H4 (cell line): ENCODE results near the gene CFL2. TPM values are rescaled to one million over a fixed set of nuclear protein-coding genes. Genes with fewer than 3 reads are reported as not detected.

Experiments
- DNase-seq: peaks from one replicate; pipeline ENCODE4 v3.0.0-alpha.2; 2015; ENCODE audit warnings: low spot score
- total RNA-seq: library from RNA; depleted of rRNA; stranded (reverse); fragments of >200 nt; shearing (Covaris generic); gene quantifications from 2 replicates; pipeline ENCODE4 v1.2.3, GENCODE V29; 2014; rRNA removed

CFL2 gene
- total RNA-seq, 1 experiment from 2014 or later, result 97.7 TPM

DNA sequence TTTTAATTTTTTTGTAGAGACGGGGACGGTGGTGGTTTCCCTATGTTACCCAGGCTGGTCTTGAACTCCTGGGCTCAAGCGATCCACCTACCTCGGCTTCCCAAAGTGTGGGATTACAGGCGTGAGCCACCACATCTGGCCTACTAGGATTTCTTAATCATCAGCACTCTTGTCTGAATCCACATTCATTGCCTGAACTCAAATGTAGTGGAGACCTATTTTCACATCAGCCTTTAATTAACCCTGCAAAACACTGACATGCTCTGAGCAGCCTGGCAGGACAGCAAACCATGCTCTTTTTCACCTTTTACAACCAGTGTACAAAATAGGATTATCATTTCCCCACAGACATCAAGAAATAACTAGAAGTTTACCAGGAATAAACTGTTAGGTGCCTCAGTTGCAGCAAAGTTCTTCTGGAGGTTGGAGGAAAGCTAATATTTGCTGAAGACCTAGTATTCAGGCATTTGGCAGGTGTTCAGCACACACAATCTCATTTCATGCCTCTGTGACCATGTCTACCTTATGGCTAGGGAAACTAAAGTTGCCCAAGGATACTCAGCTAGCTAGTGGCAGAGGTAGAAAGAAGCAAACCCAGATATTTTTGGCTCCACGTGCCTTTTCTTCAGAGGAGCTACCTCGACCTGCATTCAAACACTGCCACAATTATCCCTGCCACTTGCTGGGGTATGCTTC lies 37.7 kb downstream of the CFL2 start:
- no peak for DNase-seq

GRCh38 chr14:34673702-34674101 lies 40.7 kb downstream of the CFL2 start:
- DNase-seq, result no peak

DNA sequence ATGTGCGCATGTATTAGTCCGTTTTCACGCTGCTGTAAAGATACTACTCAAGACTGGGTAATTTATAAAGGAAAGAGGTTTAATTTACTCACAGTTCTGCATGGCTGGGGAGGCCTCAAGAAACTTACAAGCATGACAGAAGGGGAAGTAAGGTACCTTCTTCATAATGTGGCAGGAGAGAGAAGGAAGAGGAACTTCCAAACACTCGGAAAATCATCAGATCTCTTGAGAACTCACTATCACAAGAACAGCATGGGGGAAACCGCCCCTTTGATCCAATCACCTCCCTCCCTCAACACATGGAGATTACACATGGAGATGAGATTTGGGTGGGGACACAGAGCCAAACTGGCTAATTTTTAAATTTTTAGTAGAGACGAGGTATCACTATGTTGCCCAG lies 42.7 kb downstream of the CFL2 start:
- no peak for DNase-seq

DNA sequence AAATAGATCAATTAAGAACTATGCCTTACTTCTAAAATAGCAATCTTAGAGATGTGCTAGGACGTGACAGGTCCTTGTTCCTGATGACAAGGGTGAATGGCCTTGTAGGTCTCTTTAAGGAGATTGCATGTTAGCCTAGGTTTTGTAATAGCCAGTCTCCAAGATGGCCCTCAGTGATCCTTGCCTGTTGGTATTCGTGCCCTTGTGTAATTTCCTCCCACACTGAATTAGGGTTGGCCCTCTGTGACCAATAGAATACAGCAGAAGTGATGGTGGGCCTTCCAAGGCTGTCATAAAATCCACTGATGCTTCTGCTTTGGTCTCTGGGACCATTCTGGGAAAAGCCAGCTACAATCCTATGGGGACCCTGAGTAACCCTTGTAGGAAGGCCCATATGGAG lies 46.3 kb downstream of the CFL2 start:
- no peak for DNase-seq

DNA sequence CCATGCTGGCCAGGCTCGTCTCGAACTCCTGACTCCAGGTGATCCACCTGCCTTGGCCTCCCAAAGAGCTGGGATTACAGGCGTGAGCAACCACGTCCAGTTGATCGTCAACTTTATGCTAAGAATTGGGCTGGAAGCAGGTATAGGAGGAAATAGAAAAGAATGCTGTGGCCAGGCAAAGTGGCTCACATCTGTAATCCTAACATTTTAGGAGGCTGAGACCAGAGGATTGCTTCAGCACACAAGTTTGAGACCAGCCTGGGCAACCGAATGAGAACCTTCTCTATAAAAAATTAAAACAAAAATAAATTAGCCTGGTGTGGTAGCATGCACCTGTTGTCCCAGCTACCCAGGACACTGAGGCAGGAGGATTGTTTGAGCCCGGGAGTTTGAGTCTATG lies 47.4 kb downstream of the CFL2 start:
- no peak for DNase-seq

- no peak for DNase-seq
Observed at GRCh38 chr14:34665785-34666435, 48.5 kb downstream of the CFL2 start.

GRCh38 chr14:34662561-34663088 lies 51.8 kb downstream of the CFL2 start:
- no peak for DNase-seq

DNA sequence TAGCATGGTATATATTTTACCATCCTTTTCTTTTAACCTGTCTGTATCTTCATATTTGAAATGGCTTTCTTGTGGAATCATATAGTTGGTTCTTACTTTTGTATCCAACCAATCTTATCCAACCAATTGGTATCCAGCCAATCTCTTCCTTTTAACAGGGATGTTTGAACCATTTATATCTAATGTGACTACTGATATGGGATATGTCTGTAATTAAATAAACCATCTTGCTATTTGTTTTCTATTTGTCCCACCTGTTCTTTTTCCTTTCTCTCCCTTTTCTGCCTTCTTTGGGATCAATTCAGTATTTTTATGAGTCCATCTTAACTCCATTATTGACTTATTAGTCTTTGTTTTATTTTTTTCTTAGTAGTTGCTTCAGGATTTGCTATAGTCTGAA lies 53.6 kb downstream of the CFL2 start:
- DNase-seq, result no peak

Other genes starting within 250 kb of the CFL2 start
- gene EAPP, start 174.9 kb downstream of the CFL2 start, total RNA-seq, result 60.1 and 60.2 TPM in 2 replicates
- 205 and 206 TPM in 2 replicates for gene SNX6, start 84.4 kb downstream of the CFL2 start, total RNA-seq
- 27.9 and 34.2 TPM in 2 replicates for gene BAZ1A, start 160.8 kb upstream of the CFL2 start, total RNA-seq